Occipital lobe (tissue), 2 donors: ENCODE measurements around the gene FOXA3. TPM values are rescaled to one million over a fixed set of nuclear protein-coding genes. Genes with fewer than 3 reads are reported as not detected.
A peak's percentile ranks its signal among the peaks of the same experiment; 100 is the strongest.

Source experiments
- DNase-seq: peaks from one replicate; lab custom pipeline; 2025; lab: John Stamatoyannopoulos, UW
- total RNA-seq: library from RNA; depleted of rRNA; stranded (reverse); fragments of >200 nt; gene quantifications from one replicate; pipeline ENCODE4 v1.2.3, GENCODE V29; 2014

The FOXA3 gene
- not detected for total RNA-seq

- no peak for DNase-seq
Observed at GRCh38 chr19:45863840-45864628, at the start of gene FOXA3. Gene FOXA3 (plus strand): TSS chr19:45864326. CDS start chr19:45864457, 131 bp downstream.

- no peak for DNase-seq
Observed at GRCh38 chr19:45814851-45815480, 49.2 kb upstream of the FOXA3 start, which contains the start of gene RSPH6A. Gene RSPH6A (minus strand): TSS chr19:45815308. CDS start chr19:45815176, 132 bp downstream.

- DNase-seq = no peak
Observed at GRCh38 chr19:45815481-45816216, 48.5 kb upstream of the FOXA3 start.

- DNase-seq = no peak
Observed at GRCh38 chr19:45816236-45817009, 47.7 kb upstream of the FOXA3 start.

GRCh38 chr19:45817010-45817724 lies 47.0 kb upstream of the FOXA3 start:
- peak; percentile 69 for DNase-seq

GRCh38 chr19:45817725-45818301 lies 46.3 kb upstream of the FOXA3 start:
- no peak for DNase-seq

- DNase-seq = no peak
Observed at GRCh38 chr19:45819769-45820168, 44.4 kb upstream of the FOXA3 start.

- DNase-seq = no peak
Observed at GRCh38 chr19:45820413-45821102, 43.6 kb upstream of the FOXA3 start.

GRCh38 chr19:45821103-45821521 lies 43.0 kb upstream of the FOXA3 start:
- no peak for DNase-seq

- no peak for DNase-seq
Observed at GRCh38 chr19:45821570-45821969, 42.6 kb upstream of the FOXA3 start.

GRCh38 chr19:45822716-45823115 lies 41.4 kb upstream of the FOXA3 start:
- no peak for DNase-seq

GRCh38 chr19:45823182-45823581 lies 40.9 kb upstream of the FOXA3 start:
- DNase-seq = no peak

- DNase-seq = peak; percentile 28
Observed at GRCh38 chr19:45824041-45824471, 40.1 kb upstream of the FOXA3 start.

- DNase-seq = no peak
Observed at GRCh38 chr19:45824531-45825262, 39.4 kb upstream of the FOXA3 start.

GRCh38 chr19:45825263-45825605 lies 38.9 kb upstream of the FOXA3 start:
- DNase-seq = no peak

- no peak for DNase-seq
Observed at GRCh38 chr19:45825917-45826893, 37.9 kb upstream of the FOXA3 start.

GRCh38 chr19:45826934-45827333 lies 37.2 kb upstream of the FOXA3 start:
- no peak for DNase-seq
